Measurements from ENCODE around the gene HOXB3. TPM values are rescaled to one million over a fixed set of nuclear protein-coding genes. Genes with fewer than 3 reads are reported as not detected.
A peak's percentile ranks its signal among the peaks of the same experiment; 100 is the strongest.

The HOXB3 gene
- polyA plus RNA-seq, 1 of the 3 experiments (the other 2 are of a cell fraction) = 0.46 TPM

GRCh38 chr17:48542698-48543106 lies 47.3 kb downstream of the HOXB3 start:
- H3K79me2 ChIP-seq (ENCODE audit: insufficient read depth) = no peaks in the 10 kb centered on the region
- peaks cover 12% of the 10 kb centered on the region for H3F3A ChIP-seq (replicated peaks; ENCODE audit: insufficient read depth)
- H3K27me3 ChIP-seq (ENCODE audit: insufficient read depth) = peaks cover 97% of the 10 kb centered on the region
- H3K4me1 ChIP-seq (ENCODE audit: control insufficient read depth in 1 of 2, insufficient read depth in 2 of 2, low read depth in 1 of 2, low read length in 1 of 2) = no peaks in the 10 kb centered on the region
- H3K9me2 ChIP-seq = no peaks in the 10 kb centered on the region
- TF ChIP-seq, protein P1, sequence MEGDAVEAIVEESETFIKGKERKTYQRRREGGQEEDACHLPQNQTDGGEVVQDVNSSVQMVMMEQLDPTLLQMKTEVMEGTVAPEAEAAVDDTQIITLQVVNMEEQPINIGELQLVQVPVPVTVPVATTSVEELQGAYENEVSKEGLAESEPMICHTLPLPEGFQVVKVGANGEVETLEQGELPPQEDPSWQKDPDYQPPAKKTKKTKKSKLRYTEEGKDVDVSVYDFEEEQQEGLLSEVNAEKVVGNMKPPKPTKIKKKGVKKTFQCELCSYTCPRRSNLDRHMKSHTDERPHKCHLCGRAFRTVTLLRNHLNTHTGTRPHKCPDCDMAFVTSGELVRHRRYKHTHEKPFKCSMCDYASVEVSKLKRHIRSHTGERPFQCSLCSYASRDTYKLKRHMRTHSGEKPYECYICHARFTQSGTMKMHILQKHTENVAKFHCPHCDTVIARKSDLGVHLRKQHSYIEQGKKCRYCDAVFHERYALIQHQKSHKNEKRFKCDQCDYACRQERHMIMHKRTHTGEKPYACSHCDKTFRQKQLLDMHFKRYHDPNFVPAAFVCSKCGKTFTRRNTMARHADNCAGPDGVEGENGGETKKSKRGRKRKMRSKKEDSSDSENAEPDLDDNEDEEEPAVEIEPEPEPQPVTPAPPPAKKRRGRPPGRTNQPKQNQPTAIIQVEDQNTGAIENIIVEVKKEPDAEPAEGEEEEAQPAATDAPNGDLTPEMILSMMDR (IDR thresholded peaks at IDR 0.05) = no peak
- TF ChIP-seq, protein P2, sequence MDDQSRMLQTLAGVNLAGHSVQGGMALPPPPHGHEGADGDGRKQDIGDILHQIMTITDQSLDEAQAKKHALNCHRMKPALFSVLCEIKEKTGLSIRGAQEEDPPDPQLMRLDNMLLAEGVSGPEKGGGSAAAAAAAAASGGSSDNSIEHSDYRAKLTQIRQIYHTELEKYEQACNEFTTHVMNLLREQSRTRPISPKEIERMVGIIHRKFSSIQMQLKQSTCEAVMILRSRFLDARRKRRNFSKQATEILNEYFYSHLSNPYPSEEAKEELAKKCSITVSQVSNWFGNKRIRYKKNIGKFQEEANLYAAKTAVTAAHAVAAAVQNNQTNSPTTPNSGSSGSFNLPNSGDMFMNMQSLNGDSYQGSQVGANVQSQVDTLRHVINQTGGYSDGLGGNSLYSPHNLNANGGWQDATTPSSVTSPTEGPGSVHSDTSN (IDR thresholded peaks at IDR 0.05) = no peak
- TF ChIP-seq EZH2phosphoT487 (IDR thresholded peaks at IDR 0.05; ENCODE audit: borderline replicate concordance, low read depth) = peak; percentile 63; the same call in 1 of the 2 replicates
- WGBS (ENCODE audit: low lambda C conversion rate) = 3% methylated on average over 12 of the region's 12 CpGs
- no peaks in the 10 kb centered on the region for H3K36me3 ChIP-seq (replicated peaks in 1 of 2; ENCODE audit: control insufficient read depth in 1 of 2, insufficient read depth in 2 of 2, low read length in 1 of 2)
- H3K4me3 ChIP-seq (ENCODE audit: low read depth in 2 of 2, low read length in 1 of 2) = peak overlapping the region in 1 of 2 experiments; percentile 49; a peak in 2 of 4 replicates
- no peak for DNase-seq
- H4K20me1 ChIP-seq (ENCODE audit: insufficient read depth) = no peaks in the 10 kb centered on the region
- no peak overlapping the region; the same call in 1 of the 2 replicates for H2AFZ ChIP-seq (ENCODE audit: low read depth)
- ChIA-PET CTCF (no interaction called here), POLR2A (no interaction called here)
- H3K9me3 ChIP-seq = no peaks in the 10 kb centered on the region
- H3K9ac ChIP-seq = no peak overlapping the region
- peak overlapping the region; percentile 75; the same call in 1 of the 2 replicates for H3K4me2 ChIP-seq
- no peak overlapping the region for H3K27ac ChIP-seq (ENCODE audit: low read depth in 2 of 2, low read length in 1 of 2)

GRCh38 chr17:48542114-48542656 lies 47.9 kb downstream of the HOXB3 start:
- Histone ChIP-seq H3K27me3 (ENCODE audit: insufficient read depth) (peaks cover 97% of the 10 kb centered on the region), H3K4me1 (ENCODE audit: control insufficient read depth in 1 of 2, insufficient read depth in 2 of 2, low read depth in 1 of 2, low read length in 1 of 2) (no peaks in the 10 kb centered on the region), H3K27ac (ENCODE audit: low read depth in 2 of 2, low read length in 1 of 2) (no peak overlapping the region), H3K79me2 (ENCODE audit: insufficient read depth) (no peaks in the 10 kb centered on the region), H3K4me2 (no peak overlapping the region), H3F3A (replicated peaks; ENCODE audit: insufficient read depth) (peaks cover 12% of the 10 kb centered on the region), H3K36me3 (replicated peaks in 1 of 2; ENCODE audit: control insufficient read depth in 1 of 2, insufficient read depth in 2 of 2, low read length in 1 of 2) (no peaks in the 10 kb centered on the region), H3K4me3 (ENCODE audit: low read depth in 2 of 2, low read length in 1 of 2) (no peak overlapping the region), H2AFZ (ENCODE audit: low read depth) (no peak overlapping the region; the same call in 1 of the 2 replicates), H3K9ac (no peak overlapping the region), H4K20me1 (ENCODE audit: insufficient read depth) (no peaks in the 10 kb centered on the region), H3K9me3 (no peaks in the 10 kb centered on the region), H3K9me2 (no peaks in the 10 kb centered on the region)
- 46% methylated on average over 27 of the region's 27 CpGs for WGBS (ENCODE audit: low lambda C conversion rate)
- DNase-seq = no peak
- CTCF ChIA-PET = no interaction called here
- POLR2A ChIA-PET = no interaction called here
- TF ChIP-seq GATA2 (CRISPR knock-in tag; IDR thresholded peaks at IDR 0.05) (no peak), GABPA (IDR thresholded peaks at IDR 0.05; ENCODE audit: low read depth) (no peak), TAF1 (IDR thresholded peaks at IDR 0.05; ENCODE audit: borderline replicate concordance, low read depth, low read length) (no peak), EP300 (IDR thresholded peaks at IDR 0.05; ENCODE audit: borderline replicate concordance in 1 of 2, low read depth in 1 of 2, low read length in 1 of 2) (no peak), NRF1 (IDR thresholded peaks at IDR 0.05; ENCODE audit: low read depth, low read length) (no peak), FOXJ3 (CRISPR knock-in tag; IDR thresholded peaks at IDR 0.05) (no peak), EZH2phosphoT487 (IDR thresholded peaks at IDR 0.05; ENCODE audit: borderline replicate concordance, low read depth) (no peak), TEAD4 (IDR thresholded peaks at IDR 0.05; ENCODE audit: borderline replicate concordance, insufficient read depth) (no peak), SIN3A (IDR thresholded peaks at IDR 0.05; ENCODE audit: borderline replicate concordance, low read depth, low read length) (no peak), JUND (IDR thresholded peaks at IDR 0.05) (no peak), NFIC (IDR thresholded peaks at IDR 0.05; ENCODE audit: borderline replicate concordance) (no peak)
- TF ChIP-seq, protein P1 (IDR thresholded peaks at IDR 0.05) = no peak
- TF ChIP-seq, protein P3, sequence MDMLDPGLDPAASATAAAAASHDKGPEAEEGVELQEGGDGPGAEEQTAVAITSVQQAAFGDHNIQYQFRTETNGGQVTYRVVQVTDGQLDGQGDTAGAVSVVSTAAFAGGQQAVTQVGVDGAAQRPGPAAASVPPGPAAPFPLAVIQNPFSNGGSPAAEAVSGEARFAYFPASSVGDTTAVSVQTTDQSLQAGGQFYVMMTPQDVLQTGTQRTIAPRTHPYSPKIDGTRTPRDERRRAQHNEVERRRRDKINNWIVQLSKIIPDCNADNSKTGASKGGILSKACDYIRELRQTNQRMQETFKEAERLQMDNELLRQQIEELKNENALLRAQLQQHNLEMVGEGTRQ (IDR thresholded peaks at IDR 0.05; ENCODE audit: borderline replicate concordance, low read depth, low read length) = no peak
